SK-N-SH treated with all-trans-retinoic acid at 6 μM for 48 hours (cell line): ENCODE results near the gene PPP5C.

Experiments
- CSRNP3 ChIP-seq: fragments of 250-450 bp; sonication (Bioruptor Pico); IDR thresholded peaks from 2 replicates; pipeline ENCODE4 v1.5.1; 2021; ENCODE audit warnings: mild to moderate bottlenecking, moderate library complexity
- OSR1 ChIP-seq: fragments of 250-450 bp; sonication (Bioruptor Pico); IDR thresholded peaks from 2 replicates; pipeline ENCODE4 v1.8.0; 2022; ENCODE audit warnings: moderate library complexity, mild to moderate bottlenecking, inconsistent platforms
- POU6F1 ChIP-seq: fragments of 250-450 bp; sonication (Bioruptor Pico); IDR thresholded peaks from 2 replicates; pipeline ENCODE4 v1.8.0; 2021; ENCODE audit warnings: low read depth, mild to moderate bottlenecking, moderate library complexity, borderline replicate concordance
- RARB ChIP-seq: fragments of 250-450 bp; sonication (Bioruptor Pico); IDR thresholded peaks from 2 replicates; pipeline ENCODE4 v1.8.0; 2021; ENCODE audit warnings: mild to moderate bottlenecking, moderate library complexity
- TSHZ2 ChIP-seq: fragments of 250-450 bp; sonication (Bioruptor Pico); IDR thresholded peaks from 2 replicates; pipeline ENCODE4 v1.5.0; 2020; ENCODE audit warnings: mild to moderate bottlenecking, moderate library complexity
- ZFP30 ChIP-seq: fragments of 450-650 bp; formaldehyde crosslinking; IDR thresholded peaks from 2 replicates; pipeline ENCODE4 v1.5.0; 2022; ENCODE audit warnings: mild to moderate bottlenecking, moderate library complexity
- ZNF565 ChIP-seq: fragments of 450-650 bp; formaldehyde crosslinking; conservative IDR thresholded peaks from 2 replicates; pipeline ENCODE4 v1.5.0; 2020; ENCODE audit warnings: low read depth, mild to moderate bottlenecking, moderate library complexity

GRCh38 chr19:46386996-46387712 lies 40.3 kb downstream of the PPP5C start:
- no peak for TF ChIP-seq POU6F1
- TF ChIP-seq OSR1 (CRISPR knock-in tag): no peak
- TF ChIP-seq CSRNP3 (CRISPR knock-in tag): no peak
- no peak for TF ChIP-seq ZNF565
- no peak for TF ChIP-seq RARB (CRISPR knock-in tag)
- TF ChIP-seq TSHZ2: no peak
- no peak for TF ChIP-seq ZFP30 (CRISPR knock-in tag)
